Stimulated activated CD4-positive, alpha-beta T cell treated with anti-CD3 and anti-CD28 coated beads, TNF-alpha, amount 100 ng/mL, for 1 hour (primary cell): ENCODE measurements around the gene PDE6B.
"Not testable (repeated sequence)": the region's sequence is repeated elsewhere in the genome, so short reads cannot be mapped to it uniquely, and the experiment has no call there.

Experiments
- DNase-seq, 3 donors: peaks; one replicate each; pipeline ENCODE4 v3.0.0-alpha.2; 2020; ENCODE audit warnings: low read depth in 3 of 3, low spot score in 1 of 3

Gene PDE6B

DNA sequence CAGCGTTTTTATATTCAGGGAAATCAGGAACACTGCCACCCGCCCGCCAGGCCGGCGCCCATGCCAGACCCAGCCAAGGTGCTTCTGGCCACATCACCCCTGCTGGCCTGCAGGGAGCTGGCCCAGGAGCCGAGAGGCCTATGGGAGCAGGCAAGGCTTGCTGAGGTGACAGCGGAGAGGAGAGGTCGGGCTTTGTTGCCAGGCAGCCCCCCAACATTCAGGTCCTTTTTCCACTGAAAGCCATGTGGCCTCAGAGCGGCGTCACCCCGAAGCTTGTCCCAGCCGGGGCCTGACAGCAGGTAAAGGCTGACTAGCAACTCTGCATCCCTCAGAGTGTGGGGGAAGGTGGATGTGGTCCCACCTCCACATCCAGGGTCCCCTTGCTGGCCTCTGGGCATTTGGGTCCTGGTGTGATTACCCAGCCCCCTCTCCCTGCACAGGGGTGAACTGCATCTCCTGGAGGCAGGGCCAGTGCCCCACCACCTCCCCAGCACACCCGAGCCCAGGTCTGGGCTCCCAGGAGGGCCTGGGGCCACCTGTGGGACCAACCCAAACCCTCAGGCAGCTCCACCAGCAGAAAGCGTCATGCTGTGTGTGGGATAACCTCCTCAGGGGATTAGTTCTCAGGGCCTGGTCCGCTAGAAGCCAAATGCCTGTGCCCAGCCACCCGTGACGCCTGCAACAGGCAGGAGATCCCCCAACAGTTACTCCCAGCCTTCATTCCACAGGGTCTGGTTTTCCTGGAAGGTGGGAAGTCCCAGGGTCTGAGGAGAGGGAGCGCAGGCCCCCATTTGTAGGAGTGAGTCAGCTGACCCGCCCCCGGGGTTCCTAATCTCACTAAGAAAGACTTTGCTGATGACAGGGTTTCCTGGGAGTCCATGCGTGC lies at the start of gene PDE6B:
PDE6B (plus strand) TSS at position 869 of the 886 bp plus-strand sequence. CDS start 54 bp downstream, outside the sequence.
- DNase-seq = no peak

DNA sequence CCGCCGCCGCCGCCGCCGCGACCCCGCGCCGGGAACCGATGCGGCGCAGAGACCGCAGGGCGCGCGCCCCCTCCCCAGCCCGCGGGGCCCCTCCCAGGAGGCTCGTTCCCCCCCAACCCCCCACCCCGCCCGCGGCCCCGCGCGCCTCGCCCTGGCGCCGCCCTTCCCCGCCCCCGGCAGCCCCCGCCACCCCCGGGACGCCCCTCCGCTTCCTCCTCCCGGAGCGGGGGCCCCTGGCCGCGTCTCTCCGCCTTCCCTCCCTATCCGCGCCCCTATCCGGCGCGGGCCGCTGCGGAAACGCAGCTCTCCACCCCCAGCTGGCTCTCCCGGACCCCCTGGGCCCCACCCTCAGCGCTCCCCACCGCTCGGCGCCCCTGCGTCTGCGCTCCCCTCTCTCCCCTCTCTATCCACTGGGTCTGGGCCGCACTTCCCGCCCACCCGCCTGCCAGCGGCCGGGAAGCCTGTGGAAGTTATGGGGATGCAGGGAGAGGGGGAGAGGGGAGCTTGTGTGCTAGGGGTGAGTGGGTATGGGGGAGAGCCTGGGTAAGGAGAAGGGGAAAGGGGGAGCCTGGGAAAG lies 49.0 kb upstream of the PDE6B start, which contains the start of gene TMEM271:
TMEM271 (minus strand) TSS at position 51 of the 577 bp plus-strand sequence. CDS start 233 bp downstream, outside the sequence.
- DNase-seq = no peak

DNA sequence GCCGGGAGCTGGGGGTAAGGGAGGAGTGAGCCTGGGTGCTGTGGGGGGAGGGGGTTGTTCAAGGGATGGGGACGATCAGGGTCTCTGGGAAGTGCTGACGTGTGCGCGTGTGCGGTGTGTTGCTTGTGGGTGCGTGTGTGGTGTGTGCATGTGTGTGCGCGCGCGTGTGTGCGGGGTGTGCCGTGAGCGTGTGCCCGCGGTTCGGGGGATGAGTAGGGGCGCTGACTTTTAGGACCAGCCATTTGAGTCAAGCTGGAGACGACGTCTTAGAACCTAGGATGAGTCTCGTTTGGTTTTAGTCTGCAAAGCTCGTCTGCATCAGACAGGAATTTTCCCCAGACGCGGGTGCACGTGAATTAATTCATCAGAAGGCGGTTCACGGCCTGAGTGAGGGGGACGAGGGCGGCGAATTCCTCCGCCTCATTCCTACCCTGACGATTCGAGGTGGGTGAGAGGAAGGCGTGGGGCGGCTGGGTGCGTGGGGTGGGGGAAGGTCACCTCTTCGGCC lies 48.3 kb upstream of the PDE6B start:
- DNase-seq = no peak

DNA sequence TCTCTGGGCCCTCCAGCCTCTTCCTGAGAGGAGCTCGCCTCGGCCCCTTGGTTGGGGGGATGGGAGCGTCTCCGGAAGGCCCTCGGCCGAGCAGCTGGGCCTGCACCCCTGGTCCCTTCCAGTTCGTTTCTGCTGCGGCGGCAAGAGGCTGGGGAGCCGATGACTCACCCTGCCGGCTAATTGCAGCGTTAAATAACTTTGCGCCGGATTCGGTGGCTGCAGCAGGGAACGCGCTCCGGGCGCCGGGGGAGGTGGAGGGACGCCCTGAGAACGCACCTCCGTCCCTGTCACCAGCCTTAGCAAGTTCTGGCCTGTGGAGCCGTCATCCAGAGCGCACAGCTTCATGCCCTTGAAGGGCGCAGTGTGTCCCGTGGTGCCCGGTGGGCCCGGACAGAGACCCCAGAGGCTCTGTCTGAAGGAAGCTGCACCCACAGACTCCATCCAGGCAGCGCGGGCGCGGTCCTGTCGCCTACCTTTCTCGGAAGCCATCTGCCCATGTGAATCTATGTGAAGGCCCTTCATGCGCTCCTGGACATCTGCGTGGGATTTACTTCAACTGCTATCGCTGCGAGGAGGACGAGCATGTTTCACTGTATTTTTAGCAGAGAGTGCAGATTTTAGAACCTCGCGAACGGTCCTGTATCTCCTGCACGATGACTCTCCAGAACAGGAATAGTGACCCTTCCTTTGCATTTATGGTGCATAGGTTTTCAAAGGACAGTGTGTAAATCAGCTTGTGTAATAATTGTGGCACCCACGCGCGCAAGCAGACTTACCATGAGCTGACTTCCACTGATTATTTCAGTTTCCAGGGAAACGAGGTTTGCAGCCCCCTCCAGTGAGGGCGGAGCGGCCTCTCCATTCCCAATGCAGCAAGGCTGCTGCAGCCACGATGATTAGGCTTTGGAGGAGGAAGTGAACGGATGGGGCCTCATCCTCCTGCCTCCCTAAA lies 47.6 kb upstream of the PDE6B start:
- DNase-seq = no peak

DNA sequence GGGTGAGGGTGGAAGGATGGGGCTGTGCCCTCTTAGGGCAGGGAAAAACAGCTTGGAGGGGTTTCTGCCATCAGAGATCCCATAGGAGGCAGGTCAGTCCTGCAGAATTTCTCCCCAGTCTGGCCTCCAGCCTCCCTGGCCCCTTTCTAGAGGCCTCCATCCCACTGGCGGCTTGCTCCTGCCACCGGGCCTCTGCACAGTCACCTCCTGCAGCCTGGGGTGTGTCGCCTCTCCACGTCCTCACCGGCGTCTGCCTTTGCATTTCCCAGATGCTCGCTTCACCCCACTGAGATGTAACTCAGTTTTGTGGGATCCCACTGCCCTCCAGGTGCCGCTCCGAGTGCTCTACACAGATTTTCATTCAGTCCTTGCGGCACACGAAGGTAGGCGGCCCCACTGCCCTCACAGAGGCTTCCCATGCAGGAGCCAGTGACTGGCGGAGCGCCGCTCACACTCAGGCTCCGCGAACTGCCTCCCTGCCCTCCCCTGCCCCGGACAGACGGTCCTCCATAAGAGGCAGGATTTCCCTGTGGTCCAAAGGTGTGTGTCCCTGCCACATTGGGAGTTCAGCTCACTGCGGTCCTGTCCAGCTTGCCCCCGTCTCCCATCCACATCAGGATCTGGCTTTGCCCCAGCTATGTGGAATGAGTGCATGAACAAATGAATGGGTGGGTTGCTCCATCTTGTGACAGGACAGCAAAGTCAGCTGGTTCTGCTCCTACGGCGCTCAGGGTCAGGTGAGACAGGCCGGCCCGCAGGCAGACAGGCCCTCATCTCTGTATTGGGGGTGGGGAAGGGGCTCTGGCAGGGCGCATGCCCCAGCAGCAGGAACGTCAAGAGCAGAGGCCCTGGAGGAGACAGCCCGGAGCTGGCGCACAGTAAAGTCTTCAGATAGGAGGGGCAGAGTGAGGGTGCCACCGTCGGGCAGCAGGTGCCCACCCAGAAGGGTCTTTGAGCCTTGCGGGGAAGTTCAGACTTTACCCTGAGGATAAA lies 46.6 kb upstream of the PDE6B start:
- no peak for DNase-seq

DNA sequence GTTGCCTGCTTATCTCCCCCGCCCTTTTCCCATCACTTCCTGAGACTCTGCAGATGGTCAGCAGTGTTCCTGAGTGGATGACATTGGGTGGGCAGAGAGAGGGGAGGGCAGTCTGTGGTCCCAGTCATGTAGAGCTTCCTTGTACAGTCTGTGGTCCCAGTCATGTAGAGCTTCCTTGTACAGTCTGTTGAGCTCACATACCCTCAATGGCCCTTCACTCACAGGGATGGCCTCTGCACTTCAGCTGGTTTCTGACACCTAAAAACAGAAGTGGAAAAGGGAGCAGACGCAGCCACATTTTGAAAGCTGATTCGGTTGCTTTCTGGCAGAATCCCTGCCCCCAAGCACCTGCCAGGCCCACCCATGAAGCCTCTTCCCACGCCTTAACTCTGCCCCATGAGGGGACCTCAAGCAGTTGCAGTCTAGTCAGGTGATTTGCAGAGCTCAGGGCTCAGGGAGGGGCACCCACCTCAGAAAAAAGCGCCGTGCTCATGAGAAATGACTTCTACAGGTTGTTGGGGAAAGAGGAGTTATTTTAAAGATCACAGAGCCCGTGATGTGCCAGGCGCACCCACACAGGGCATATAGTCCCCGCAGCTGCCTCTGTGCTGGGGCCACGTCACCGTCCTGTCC lies 45.7 kb upstream of the PDE6B start:
- DNase-seq = no peak

DNA sequence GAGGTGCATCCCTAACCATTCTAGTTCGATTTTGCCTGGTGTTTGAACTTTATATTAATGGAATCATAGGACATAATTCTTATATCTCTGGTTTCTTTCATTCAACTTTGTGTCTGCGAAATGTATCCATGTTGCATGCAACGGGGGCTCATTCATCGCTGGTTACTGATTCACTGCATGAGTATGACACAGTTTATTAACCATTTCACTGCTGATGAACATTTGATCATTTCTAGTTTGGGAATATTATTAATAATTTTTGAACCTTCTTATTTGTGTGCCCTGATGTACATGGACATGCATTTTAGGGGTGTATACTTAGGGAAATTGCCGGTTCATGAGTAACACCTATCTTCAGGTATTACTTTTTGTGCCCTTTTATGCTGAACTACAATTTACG lies 44.2 kb upstream of the PDE6B start:
- DNase-seq = no peak

DNA sequence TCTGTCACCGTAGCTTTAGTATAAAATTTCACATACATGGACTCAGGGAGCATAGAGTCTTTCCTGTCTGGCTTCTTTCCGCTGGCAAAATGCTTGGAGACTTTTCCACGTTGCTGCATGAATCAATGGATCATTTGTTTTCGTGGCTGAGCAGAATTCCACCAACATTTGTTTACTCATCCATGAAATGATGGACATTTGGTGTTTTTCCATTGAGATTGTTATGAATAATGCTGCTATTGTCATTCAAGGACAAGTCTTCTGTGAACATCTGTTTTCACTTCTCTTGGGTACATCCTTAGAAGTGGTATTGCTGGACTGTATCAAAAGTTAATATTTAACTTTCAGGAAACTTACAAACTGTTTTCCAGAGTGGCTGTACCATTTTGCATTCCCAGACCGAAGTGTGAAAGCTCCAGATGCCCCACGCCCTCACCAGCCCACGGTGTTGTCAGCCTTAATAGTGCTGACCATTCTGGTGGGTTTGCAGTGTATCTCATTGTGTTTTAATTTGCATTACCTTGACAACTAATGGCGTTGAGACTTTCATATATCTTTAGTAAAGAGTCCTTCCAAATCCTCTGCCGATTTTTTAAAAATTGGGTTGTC lies 43.5 kb upstream of the PDE6B start:
- no peak for DNase-seq

DNA sequence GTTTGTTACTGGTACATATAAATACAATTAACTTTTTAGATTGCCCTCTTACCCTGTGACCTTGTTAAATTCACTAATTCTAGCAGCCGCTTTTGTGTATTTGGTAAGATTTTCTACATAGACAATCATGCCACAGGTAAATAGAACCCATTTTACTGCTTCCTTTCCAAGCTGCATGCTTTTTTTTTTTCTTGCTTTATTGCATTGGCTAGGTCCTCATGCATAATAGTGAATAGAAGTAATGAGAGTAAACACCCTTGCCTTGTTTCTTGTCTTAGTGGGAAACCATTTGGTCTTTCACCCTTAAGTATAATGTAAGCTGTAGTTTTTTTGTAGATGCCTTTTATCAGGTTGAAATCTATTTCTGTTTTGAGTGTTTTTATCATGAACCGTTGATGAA lies 41.6 kb upstream of the PDE6B start:
- DNase-seq = no peak

DNA sequence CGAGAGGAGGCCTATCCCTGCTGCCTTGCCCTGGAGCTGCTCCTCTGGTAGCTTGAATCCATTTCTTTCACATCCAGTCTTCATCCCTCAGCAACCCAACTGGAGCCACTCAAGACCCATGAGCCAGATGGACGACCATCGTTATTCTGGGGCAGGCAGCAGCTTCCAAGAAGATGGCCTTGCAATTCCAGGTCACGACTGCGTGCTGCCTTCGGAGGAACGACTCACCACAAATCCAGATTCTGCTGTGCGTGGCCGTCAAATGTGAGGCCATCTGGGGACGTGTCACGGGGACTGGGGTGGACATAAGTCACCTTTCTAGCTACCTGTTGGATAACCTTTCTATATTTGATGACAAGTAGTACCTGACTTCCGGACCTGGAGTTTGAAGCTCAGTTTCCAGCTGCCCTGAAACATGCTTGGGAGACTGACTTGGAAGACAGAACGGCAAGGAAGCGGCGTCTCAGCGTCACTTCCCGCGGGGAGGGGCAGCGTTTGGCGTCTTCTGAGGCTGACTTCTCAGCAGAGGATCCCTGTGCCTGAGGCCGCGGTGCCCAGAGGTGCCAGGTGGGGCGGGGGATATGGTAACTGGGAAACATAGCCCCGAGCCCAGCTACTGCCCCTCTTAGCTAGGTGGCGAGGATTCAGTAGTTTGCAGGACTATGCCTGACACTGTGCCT lies 37.6 kb upstream of the PDE6B start:
- no peak for DNase-seq

DNA sequence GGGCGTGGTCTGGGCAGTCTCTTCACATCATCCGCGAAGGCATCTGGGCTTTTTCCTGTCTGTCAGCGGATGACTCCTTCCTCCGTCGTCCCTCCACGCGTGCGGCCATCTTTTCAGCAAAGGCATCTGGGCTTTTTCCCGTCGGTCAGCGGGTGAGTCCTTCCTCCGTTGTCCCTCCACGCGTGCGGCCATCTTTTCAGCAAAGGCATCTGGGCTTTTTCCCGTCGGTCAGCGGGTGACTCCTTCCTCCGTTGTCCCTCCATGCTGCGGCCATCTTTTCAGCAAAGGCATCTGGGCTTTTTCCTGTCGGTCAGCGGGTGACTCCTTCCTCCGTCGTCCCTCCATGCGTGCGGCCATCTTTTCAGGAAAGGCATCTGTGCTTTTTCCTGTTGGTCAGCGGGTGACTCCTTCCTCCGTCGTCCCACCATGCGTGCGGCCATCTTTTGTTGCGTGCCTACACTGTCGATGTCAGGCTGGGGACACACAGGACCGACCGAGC lies 37.0 kb upstream of the PDE6B start:
- no peak for DNase-seq

DNA sequence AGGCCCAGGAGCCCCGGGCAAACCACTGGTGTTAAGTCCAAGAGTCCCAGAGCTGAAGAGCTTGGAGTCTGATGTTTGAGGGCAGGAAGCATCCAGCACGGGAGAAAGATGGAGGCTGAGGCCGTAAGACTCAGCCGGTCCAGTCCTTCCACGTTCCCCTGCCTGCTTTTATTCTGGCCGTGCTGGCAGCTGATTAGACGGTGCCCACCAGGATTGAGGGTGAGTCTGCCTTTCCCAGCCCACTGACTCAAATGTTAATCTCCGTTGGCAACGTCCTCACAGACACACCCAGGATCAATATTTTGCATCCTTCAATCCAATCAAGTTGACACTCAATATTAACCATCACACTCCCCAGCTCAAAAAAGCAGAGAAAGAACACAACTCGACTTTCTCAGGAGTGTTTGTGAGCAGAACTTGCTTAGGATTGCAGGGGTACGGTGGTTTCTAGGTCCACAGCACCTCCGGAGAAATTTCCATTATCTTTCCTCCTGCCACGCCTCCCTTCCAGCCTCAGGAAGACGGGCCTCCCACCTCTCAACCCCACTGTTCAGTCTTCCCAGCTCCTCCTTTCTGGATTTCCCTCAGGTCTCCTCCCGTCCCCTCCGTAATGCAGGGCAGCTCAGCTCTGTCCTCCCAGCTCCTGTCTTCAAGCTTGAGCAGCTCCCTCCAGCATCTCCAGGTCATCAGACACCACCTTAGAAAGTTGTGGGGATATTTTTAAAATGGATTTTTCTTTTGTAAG lies 36.0 kb upstream of the PDE6B start:
- no peak for DNase-seq

DNA sequence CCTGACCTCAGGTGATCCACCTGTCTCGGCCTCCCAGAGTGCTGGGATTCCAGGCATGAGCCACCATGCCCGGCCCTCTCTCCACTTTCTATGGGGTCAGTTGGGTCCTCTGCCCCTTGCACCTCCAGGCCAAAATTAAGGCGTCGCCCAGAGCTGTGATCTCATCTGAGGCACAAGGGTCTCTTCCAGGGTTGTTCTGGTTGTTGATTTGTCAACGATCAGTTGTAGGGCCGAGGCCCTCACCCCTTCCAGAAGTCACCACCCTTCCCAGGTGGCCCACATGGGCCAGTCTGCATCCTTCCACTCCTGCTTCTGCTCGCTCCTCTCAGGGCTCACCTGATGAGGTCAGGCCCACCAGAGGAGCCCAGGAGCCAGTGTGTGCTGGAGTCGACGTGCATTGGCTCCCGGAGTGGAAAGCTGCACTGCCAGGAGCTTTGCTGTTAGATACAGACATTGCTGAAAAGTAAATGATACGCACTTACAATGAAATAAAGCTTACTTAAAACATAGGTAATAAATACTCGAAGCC lies 35.0 kb upstream of the PDE6B start:
- DNase-seq = no peak

DNA sequence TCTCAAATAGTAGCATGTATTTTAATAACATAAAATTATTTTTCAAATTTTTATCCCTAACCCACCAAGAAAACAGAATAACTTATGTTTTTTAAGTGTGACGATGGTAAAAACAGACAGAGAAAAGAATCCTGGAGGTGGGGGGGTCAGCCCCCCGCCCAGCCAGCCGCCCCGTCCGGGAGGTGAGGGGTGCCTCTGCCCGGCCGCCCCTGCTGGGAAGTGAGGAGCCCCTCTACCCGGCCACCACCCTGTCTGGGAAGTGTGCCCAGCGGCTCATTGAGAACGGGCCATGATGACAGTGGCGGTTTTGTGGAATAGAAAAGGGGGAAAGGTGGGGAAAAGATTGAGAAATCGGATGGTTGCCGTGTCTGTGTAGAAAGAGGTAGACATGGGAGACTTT lies 33.2 kb upstream of the PDE6B start:
- DNase-seq = not testable (repeated sequence)

DNA sequence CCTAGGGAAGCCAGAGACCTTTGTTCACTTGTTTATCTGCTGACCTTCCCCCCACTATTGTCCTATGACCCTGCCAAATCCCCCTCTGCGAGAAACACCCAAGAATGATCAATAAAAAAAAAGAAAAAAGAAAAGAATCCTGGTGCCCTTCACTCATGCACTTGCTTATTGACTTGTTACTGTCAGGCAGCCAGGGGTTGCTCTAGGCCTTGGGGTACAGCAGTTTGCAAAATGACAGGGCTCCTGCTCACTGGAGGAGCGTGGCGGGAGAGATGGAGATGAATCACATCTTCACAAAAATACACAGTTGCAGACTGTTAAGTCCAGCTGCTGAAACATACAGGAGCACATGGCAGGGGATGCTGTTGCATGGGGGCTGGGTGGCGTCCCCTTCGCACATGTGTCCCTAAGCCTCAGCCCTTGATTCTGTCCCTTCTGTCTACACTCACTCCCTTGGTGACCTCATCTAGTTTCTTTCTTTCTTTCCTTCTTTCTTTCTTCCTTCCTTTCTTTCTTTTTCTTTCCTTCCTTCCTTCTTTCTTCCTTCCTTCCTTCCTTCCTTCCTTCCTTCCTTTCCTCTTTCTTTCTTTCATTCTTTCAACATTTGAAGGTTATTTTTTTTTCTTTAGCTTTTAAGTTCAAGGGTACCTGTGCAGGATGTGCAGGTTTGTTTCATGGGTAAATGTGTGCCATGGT lies 32.4 kb upstream of the PDE6B start:
- DNase-seq = no peak

DNA sequence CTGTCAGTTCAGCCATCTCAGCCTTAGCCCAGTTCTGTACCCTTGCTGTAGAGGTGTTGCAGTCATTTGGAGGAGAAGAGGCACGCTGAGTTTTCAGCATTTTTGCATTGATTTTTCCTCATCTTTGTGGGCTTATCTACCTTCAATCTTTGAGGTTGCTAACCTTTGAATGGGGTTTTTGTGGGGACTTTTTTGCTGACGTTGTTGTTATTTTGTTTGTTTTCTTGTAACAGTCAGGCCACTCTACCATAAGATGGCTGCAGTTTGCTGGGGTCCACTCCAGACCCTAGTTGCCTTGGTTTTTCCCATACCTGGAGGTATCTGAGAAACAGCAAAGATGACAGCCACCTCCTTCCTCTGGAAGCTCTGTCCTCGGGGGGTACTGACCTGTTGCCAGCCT lies 26.4 kb upstream of the PDE6B start:
- DNase-seq = no peak

DNA sequence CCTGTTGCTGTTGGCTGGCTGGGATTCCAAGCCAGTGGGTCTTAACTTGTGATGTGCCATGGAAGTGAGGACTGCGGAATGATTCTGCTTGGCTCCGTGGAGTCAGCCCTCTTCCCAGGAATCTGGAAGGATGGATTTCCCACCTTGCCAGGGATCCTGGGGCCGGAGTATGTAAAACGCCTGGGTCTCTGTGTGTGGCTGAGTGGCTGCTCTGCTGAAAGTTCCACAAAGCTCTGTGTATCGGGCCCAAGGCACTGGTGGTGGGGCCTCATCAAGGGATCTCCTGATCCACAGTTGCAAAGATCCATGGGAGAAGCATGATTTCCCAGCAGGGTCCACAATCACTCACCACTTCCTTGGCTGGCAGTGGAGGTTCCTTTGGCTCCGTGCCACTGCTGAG lies 25.2 kb upstream of the PDE6B start:
- no peak for DNase-seq
